ENCODE data around the gene OSBP.
A peak's percentile ranks its signal among the peaks of the same experiment; 100 is the strongest.

Gene OSBP

DNA sequence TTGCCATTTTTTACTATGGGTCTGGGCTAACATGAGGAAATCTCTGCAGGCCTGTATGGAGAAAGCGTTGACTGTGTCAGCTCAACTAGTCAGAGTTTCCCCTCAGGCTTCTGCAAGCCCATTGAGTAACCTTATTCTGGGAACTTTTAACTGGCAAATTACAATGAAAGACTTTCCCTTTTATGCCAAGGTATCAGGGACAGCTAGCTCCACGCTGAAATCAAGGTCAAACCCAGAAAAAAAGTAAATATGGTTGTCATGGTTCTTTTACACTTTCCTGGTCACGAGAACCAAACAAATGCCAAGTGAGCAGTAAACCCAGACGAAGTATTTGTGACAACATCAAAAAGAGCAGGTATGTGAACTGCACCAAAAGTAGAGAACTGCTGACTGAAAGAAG is 13.8 kb downstream of the OSBP start:
- DNase-seq: no peak

GRCh38 chr11:59600636-59601035 is 14.9 kb downstream of the OSBP start:
- no peak for DNase-seq

DNA sequence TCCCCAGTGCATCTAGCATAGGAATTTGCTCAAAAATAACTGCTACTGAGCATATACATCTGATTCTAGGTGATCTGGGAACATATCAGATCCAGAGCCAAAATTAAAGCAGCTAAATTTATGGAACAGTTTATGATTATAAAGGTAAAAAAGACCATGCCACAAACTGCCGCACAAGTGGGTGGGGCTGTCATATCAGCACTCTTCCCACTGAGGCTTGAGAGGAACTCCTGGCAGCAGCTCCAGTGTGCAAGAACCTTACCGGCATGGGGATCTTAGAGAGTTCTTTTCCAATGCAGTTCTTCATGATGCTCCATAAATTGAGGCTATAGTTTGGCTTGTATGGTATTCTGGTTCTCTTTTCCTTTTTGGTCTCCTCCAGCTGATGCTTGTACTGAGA is 15.3 kb downstream of the OSBP start:
- no peak for DNase-seq

- DNase-seq: no peak
These were observed 16.6 kb downstream of the OSBP start for GRCh38 chr11:59598961-59599360.

GRCh38 chr11:59584294-59584693 is 31.3 kb downstream of the OSBP start:
- DNase-seq: no peak

DNA sequence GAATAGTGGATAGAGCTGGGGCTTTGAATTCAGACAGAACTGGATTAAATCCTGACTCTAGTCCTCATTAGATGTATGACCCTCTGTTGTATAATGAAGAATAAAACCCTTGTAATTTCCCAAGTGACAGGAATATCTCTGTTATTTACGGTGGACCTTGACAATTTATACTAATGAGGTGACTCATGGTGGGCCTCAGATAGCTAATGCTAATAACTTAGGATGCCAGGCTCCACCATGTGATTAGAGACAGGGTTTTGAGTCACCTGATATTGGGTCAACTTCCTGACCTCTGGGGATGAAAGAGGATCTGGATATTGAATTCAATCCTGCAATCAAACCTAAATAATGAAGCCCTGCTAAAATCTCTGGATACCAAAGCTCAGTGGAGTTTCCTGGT is 33.6 kb downstream of the OSBP start:
- no peak for DNase-seq

- no peak for DNase-seq
These were observed 37.2 kb downstream of the OSBP start for GRCh38 chr11:59578369-59578768.

- no peak for DNase-seq
These were observed 40.1 kb downstream of the OSBP start for GRCh38 chr11:59575505-59575904.

DNA sequence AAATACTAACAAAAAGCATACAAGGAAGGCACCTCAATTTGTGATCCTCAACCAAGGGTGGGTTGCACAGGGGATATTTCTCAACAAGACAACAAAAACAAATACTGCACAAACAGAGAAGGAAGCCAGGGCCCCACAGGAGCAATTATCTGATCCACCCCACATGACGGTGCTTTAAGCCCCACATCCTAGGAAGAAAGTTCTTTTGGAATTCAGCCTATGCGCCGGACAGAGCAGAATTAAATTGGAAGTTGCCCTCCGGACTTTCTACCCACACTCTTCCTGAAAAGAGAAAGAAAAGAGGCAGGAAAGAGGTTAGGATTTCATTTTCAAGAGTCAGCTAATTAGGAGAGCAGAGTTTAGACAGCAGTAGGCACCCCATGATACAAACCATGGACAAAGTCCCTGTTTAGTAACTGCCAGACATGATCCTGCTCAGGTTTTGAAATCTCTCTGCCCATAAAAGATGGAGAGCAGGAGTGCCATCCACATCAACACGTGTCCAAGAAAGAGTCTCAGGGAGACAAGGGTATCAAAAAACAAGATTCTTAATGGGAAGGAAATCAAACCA is 40.6 kb downstream of the OSBP start:
- DNase-seq: no peak

DNA sequence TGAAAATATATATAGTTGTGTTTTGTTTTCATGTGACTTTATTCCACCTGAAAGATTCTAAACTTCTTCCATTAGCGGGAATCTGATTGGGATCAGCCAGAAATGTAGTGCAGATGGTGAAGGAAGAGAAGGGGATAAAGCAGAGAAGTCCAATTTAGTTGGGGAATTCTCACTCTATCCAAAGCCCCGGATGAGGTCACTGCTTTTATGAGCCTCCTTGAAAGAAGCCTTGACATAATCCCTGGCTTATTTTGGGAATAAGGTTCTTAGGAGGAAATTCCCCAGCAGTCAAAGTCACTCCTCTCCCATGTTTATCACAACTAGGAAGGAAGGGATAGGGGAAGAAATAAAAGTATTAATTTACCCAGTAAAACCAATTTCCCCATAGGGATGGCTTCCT is 41.1 kb downstream of the OSBP start:
- DNase-seq: no peak

DNA sequence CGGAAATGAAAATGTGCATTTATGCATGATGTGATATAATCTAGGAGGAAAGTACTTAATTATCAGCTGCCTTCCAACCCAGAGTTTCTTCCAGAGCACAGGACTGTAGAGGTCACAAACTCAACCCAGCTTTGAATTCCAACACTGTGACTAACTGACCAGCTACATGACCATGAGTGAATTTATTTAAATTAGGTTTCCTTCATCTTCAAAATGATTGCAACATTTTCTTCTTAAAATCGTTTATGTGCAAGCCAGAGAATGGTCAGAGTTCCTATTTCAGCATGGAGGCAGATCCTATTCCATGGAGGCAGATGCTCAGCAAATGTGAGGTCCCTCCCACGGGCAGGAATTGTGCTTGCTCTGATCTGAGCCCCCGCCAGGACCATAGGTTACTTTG is 42.4 kb downstream of the OSBP start:
- no peak for DNase-seq

- no peak for DNase-seq
These were observed 43.5 kb downstream of the OSBP start for GRCh38 chr11:59572091-59572490.

DNA sequence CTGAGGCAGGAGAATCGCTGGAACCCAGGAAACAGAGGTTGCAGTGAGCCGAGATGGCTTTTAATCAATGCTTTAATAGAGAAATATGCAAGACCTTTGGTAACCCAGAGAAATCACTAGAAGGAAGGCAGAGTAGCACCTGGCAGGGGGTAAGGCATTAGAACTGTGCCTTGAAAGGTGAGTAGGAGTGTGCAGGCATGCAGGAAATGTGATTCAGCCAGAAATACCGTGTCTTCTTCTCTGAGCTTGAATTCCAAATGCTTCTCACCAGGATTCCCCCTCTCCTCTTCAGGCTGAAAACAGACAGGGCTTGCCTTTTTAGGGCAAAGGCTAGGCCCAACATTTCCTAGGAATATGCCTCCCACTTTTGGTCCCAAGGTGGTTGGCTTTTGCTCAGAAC is 53.3 kb downstream of the OSBP start:
- DNase-seq: no peak

DNA sequence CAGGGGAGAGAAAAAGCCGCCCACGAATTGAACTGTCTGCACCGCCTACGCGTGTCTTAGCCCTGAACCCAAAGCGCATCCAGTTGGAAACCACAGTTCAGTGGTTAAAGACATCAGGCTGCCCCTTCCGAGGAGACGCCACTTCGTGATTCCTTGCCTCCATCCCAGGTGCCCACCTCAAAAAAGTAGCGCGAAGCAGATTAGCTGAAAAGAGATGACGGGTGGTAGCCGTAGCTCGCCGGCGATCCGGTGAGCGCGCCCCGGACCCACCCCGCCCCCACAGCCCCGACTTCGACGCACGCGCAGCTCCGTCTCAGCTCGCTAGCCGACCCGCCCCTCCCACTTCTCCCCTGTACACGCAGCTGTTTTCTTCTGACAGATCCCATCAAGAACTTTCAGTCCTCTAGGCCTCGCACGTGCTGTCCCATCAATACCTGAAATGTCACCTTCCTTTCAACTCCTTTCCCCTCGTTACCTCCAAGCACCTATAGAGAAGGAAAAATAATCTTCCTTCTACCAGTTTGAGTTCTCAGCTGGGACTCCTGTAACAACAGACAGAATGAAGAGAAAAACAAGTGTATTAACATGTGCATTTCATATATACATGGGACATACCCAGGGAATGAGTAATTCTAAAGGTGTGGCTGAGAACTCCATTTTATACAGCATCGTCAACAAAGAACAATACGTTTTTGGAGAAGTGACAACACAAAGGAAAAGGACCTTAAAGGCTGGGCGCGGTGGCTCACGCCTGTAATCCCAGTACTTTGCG is 54.7 kb downstream of the OSBP start:
- DNase-seq: peak; percentile 22

DNA sequence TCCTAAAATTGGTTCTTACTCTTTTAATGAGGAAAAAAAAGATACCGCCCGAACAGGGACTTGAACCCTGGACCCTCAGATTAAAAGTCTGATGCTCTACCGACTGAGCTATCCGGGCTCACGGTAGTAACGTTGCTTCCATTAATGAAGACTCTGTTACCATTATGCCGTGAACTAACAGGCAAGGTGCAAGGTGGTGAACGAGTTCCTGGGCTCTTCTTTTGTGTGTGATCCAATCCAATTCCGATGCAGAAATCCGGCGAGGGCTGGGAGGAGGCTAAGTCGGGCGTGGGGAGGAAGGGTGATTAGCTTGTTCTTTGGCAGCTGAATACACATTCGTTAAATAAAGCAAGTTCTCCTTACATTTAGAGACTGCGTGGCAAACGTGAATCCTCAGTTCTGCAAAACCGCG is 55.3 kb downstream of the OSBP start:
- DNase-seq: no peak

GRCh38 chr11:59559886-59560285 is 55.7 kb downstream of the OSBP start:
- no peak for DNase-seq

DNA sequence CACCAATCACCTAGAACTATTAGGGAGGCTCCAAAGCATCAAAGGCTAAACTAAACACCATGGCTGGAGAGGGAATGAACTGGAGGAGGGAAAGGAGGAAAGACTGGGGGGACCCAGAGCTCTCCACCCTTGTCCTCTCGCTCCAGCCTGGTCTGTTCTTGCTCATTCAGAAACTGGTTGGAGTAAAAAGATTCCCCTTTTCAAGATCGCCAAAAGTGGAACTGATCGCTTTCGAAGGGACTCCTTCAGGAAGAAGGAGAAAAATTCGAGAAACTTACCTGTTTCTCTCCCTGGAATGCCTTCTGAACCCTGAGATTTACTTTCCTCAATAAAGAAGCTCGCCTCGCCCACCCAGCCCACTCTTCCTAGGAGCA is 57.3 kb downstream of the OSBP start:
- DNase-seq: no peak

GRCh38 chr11:59556917-59557348 is 58.6 kb downstream of the OSBP start:
- DNase-seq: no peak

- DNase-seq: no peak
These were observed 59.3 kb downstream of the OSBP start for GRCh38 chr11:59556115-59556916.

DNA sequence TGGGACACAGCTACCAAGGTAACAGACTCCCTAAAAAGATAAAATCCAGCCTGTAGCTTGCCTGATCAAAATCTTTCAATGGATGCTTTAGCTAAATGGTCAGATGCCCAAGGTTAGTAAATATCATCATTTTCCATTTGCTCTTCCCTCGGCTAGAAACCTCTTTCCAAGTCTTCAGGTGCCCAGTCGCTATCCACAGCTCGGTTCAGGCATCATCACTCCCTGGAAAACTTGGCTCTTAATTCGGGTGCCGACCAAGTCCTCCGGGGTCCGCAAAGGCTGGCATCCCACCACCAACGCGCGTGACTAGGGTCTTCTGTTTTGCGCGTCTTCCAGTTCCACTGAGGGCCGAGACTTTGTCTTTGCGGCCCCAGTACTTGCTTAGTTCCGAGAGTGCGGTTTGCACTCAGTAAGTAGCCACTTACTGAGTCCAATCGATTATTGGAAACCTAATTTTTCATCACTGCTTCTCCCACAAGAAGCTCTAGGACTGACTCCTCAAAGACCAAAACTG is 59.9 kb downstream of the OSBP start:
- DNase-seq: no peak

- DNase-seq: no peak
These were observed 62.3 kb downstream of the OSBP start for GRCh38 chr11:59553323-59553722.

GRCh38 chr11:59552844-59553243 is 62.7 kb downstream of the OSBP start:
- DNase-seq: no peak

DNA sequence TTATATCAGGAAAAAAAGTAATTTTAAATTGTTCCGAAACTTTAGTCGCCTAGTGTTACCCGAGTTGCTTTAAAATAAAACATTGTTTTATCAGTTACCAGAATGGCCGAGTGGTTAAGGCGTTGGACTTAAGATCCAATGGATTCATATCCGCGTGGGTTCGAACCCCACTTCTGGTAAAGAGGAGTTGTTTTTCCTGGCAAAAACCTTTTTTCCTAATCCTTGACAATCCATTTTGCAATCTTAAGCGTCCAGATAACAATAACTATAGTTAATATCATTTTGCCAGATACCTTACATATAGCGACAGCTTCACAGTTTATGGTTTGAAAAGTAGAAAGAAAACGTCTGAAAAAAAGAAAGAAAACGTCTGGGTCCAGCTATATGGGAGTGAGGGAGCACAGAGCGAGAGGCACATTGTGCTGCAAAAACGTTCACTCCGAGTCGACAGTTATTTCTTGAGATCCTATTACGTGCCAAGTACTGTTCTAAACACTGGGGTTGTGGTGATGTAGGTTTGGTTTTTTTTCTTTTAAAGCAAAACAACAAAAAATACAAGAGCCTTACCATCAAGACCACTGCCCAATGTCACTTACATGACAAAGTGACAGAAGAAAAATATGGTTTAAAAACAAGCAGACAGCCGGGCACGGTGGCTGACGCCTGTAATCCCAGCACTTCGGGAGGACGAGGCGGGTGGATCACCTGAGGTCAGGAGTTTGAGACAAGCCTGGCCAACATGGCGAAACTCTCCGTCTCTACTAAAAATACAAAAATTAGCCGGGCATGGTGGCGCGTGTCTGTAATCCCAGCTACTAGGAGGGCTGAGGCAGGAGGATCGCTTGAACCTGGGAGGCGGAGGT is 63.7 kb downstream of the OSBP start:
- no peak for DNase-seq
